ENCODE data around the gene WRAP73.

WRAP73 gene, protein sequence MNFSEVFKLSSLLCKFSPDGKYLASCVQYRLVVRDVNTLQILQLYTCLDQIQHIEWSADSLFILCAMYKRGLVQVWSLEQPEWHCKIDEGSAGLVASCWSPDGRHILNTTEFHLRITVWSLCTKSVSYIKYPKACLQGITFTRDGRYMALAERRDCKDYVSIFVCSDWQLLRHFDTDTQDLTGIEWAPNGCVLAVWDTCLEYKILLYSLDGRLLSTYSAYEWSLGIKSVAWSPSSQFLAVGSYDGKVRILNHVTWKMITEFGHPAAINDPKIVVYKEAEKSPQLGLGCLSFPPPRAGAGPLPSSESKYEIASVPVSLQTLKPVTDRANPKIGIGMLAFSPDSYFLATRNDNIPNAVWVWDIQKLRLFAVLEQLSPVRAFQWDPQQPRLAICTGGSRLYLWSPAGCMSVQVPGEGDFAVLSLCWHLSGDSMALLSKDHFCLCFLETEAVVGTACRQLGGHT

DNA sequence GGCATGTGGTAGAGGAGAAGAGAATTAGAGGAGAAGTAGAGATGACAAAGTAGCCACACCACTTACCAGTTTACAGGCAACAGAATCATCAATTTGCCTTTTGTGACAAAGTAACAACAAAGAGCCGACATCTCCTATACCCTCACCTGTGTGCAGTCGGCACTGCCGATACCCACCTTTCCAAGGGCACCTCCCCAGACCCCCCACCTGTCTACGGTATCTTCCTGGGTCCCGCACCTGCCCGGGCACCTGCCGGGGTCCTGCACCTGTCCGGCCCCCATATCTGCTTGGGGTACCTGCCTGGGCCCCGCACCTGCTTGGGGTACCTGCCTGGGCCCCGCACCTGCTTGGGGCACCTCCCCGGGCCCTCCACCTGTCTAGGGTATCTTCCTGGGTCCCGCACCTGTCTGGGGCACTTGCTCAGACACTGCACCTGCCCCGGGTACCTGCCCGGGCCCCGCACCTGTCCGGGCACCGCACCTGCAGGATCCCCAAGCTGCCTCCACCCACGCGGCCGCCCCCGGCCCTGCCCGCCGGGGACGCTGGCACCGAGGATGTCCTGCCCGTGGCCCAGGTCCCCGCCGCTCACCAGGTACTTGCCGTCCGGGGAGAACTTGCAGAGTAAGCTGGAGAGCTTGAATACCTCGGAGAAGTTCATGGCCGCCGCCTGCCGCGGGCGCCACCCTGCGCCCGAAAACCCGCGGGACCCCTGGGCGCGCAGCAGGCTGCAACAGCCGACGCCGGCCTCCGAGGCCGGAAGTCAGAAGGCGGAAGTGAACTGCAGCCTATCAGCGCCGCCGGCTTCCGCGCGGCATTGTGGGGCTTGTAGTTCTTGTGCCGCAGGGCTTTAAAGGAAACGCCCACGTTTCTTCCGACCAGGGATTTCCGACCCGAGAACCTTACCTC, at the start of gene WRAP73:
WRAP73 (minus strand) TSS at position 762 of the 906 bp plus-strand sequence; CDS start at position 658, 104 bp downstream.
- peak; percentile 92 for DNase-seq

DNA sequence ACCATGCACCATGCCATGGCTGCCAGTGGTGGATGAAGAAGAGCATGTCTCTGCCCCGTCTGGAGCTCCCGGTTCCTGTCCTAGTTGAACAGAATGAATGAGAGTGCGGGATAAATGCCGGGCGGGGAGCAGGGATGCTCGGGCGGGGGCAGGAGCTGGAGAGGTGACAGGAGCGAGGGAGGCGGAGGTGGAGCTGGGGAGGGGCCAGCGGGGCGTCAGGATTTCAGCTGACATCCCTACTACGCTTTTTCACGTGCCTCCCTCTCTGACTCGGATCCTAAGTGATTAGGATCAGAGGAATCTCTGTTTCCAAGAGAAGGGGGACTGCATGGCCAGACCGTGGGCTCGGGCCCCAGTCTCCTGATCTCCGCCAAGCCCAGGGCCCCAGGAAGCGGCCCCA, 49.7 kb upstream of the WRAP73 start:
- DNase-seq, result no peak

DNA sequence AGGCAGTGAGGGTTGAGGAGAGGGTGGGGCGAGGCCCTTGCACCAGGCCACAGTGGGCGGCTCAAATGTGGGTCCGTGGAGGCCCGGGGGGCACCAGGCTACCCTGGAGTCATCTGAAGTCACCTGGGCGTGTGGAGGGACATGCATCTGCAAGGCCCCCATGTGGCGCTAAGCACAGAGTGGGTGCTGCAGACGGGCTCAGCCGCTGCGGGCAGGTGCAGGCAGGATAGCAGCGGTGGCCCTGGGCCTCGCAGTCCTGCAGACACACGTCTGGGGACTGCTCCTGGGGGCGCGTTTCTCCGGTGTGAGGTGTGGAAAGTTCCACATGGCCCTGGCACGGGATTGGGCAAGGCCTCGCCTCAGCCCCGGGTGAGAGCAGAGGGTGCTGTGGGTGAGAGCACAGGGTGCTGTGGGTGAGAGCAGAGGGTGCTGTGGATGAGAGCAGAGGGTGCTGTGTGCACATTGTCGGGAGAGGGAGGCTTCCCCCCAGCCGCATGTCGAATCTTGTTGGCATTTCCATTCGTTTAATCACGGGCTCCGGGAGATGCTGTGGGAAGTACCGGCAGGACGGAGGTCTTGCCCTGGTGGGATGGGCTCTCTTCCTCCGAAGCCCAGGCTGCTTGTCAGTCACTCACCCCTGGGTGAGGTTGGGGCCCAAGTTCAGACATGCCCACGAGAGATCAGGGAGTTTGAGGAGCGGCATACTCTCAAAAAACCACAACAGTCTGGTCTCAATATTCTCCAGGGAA, 48.9 kb upstream of the WRAP73 start:
- DNase-seq, result no peak

DNA sequence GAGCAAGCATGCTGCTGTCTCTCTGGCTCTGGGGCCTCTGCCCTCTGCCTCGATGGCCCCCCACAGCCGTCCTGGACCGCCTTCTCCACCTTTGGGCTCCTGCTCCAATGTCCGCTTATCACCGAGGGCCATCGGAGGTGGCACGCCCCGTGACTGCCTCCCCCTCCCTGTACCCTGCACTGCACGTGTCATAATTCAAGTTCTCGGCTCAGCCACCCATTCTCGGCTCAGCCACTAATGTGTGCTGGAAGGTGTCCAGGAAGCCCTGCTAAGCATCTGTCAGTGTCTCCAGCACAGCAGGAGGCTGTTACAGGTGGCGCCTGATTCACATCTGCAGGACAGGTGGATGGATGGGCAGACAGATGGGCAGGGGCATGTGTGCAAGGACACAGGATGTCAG, 47.9 kb upstream of the WRAP73 start:
- no peak for DNase-seq

DNA sequence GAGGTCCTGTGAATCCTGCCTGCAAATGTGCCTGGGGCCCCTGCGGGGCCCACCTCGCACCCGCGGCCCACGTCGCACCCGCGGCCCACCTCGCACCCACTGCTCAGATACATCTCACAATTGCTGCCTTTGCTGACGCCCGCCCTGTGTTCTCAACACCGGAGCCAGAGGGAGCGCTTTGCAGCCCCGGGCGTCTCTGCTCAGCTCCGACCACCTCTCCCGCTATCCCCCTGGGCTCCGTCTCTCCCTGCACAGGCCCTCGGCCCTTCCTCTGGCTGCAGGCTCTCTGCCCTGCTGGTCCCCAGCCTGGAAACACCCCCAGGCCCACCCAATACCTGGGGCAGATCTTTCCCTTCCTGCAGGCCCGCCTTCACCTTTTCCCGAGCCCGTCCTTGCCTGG, 47.2 kb upstream of the WRAP73 start:
- DNase-seq, result no peak

DNA sequence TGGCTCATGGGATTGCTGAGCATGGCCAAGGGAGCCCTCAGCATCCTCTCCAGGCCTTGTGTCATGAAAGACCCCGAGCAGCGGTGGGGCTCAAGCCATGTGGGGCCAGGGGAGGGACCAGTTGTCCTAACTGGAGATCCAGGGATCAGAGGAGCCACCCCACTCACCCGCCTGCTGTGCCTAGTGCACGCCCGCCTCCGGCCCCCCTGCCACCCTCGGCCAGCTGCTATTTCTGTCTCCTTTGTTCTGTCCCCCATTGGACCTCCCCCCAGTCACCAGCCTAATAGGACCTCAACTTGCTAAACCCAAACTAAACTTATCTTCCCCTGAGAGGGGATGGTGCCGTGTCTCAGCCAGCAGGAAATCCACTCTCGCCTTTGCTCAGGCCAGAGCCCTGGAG, 46.8 kb upstream of the WRAP73 start:
- DNase-seq, result no peak

DNA sequence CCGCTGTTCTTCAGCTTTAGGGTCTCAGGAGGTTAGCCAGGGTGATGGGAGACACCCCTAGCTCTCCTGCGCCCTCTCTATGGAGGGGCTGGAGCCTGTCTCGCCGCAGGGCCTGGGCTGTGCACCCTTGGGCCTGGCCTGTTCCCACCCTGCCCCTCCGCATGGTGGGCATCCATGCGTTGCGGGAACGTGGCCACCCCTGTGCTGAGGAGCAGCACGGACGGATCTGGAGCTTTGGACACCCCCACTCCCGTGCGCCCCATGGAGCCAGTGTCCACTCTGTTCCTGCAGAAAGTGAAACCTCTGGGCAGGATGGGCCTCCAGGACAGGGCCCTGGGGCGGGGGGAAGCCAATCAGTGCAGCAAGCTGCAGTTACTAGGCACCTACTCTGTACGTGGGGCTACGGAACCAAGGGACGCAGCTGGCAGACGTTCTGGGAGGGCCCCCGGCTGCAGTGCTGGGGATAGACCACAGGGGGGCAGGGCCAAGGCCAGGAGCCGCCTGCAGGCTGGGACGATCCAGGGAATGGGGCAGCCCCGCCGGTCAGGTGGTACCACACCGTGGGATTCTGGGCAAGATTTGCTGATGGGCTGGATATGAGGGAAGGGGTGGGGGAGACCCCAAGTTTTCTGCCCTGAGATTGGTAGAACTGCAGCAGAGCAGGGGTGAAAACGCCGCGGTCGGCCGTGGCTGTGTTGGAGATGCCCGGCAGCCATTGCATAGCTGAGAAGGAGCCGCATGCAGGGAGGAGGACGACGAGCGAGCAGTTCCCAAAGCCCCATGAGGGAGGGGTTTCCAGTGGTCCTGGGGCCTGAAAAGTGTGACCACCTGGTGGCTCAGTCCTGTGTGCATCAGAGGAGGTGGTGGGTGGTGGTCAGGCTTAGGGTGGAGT, 45.7 kb upstream of the WRAP73 start:
- DNase-seq, result peak; percentile 32

DNA sequence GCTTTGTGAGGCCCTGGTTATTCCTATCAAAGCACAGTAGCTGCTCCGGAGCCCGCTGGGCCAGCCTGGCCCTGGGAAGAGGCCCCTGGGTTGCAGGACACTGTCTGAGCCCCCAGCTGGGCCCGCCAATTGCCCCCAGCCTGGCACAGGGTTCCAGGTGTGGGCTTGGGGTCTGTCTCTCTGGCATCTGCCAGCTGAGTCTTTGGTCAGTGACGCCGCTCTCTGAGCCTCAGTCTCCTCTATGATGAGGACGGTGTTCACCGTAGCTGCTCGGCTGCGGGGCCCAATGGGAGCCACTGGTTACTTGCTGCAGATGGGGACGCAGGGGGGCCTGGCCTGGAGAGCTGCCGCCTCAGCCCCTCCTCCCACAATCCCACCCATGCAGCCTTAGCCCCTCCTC, 43.4 kb upstream of the WRAP73 start:
- DNase-seq, result no peak

DNA sequence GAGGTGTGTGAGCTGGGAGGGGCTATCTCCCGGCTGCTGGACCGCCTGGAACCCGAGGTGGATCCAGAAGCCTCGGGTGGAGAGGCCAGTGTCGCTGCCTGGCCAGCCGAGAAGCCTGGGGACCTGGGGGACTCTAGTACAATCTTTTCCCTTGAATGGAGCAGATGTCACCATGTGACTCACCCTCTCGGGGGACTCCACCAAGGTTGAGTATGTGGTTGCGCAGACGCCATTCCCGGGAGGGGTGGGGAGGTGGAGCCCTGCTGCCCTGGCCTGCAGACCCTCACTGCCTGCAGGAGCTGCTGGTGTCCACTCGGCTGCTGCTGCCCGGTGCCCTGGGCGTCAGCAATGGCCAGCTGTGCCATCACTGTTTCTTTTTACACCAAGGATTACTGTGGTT, 42.7 kb upstream of the WRAP73 start:
- no peak for DNase-seq

DNA sequence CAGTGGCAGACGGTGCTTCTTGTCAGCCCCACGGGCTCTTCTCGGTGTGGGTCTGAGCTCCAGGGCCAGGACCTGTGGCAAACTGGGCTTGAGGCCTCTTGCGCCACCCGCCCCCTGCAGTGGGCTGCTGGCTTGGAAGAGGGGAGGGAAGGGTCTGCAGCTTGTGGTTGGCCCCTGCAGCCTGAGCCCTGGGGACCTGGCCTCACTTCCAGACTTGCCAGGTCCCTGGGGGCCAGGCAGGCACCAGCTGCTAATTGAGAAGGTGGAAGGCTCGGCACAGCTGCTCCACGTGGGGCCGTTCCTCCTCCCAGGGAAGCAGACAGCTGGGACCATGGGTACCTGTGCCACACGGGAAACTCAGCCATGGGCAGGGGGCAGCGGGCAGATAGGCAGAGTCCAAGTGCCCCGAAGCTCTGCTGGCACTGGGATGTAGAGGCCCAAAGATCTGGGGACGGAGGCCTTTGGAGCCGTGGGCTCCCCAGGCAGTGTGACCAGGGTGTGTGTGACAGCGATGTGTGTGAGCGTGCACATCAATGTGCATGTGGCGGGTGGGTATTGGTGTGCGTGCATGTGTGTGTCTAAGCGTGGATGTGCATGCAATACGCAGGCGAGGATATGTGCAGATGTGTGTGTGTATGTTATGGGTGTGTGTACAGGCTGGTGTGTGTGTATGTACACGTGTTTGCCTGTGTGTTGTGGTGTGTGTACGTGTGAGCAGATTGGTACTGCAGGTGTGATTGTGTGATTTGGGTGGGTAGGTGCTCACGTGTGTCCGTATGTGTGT, 41.7 kb upstream of the WRAP73 start:
- no peak for DNase-seq

DNA sequence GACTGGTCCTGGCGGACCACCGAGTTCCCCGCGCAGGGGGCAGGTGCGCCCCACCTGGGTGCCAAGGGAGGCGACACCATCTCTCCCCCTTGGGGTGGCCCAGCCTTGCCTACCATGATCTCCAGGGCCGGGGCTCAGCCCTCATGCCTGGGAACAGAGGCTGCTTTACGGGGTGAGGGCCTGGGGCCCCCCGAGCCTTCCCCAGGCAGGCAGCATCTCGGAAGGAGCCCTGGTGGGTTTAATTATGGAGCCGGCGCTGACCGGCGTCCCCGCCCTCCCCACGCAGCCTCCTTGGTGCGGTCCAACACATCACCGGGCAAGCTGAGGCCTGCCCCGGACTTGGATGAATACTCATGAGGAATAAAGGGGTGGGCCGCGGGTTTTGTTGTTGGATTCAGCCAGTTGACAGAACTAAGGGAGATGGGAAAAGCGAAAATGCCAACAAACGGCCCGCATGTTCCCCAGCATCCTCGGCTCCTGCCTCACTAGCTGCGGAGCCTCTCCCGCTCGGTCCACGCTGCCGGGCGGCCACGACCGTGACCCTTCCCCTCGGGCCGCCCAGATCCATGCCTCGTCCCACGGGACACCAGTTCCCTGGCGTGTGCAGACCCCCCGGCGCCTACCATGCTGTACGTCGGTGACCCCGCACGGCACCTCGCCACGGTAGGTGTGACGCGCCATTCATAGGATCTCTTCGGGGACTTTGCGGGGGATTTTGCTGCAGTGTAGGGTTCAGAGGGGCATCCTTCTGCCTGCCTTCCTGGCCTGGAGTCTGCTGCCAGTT, 40.6 kb upstream of the WRAP73 start:
- DNase-seq, result no peak

DNA sequence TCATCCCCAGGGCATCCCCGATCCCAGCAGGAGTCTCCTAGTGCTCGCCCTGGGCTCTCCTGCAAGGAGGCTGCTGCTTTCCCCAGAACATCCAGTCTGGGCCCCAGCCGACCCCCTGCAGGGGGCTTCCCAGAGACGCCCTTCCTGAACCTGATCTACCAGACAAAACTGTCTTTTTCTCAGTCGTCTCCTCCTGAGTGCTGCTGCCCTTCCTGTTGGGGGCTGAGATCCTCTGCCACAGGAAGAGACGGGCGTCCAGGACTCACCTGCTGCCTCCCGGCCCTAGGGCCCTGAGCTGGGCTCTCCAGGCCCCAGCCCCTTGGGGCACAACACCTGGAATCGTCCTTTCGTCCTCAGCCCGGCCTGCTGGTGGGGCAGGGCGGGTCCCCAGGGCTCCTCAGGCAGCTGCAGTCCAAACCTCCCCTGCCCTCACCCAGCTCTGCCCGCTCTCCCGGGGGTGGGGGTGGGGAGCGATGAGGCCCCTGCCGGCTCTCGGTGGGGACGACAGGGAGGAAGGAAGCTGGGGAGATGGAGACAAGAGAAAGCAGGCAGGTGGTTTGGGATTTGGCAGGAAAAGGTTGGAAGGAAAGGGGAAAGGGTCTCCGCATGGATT, 39.3 kb upstream of the WRAP73 start:
- no peak for DNase-seq

DNA sequence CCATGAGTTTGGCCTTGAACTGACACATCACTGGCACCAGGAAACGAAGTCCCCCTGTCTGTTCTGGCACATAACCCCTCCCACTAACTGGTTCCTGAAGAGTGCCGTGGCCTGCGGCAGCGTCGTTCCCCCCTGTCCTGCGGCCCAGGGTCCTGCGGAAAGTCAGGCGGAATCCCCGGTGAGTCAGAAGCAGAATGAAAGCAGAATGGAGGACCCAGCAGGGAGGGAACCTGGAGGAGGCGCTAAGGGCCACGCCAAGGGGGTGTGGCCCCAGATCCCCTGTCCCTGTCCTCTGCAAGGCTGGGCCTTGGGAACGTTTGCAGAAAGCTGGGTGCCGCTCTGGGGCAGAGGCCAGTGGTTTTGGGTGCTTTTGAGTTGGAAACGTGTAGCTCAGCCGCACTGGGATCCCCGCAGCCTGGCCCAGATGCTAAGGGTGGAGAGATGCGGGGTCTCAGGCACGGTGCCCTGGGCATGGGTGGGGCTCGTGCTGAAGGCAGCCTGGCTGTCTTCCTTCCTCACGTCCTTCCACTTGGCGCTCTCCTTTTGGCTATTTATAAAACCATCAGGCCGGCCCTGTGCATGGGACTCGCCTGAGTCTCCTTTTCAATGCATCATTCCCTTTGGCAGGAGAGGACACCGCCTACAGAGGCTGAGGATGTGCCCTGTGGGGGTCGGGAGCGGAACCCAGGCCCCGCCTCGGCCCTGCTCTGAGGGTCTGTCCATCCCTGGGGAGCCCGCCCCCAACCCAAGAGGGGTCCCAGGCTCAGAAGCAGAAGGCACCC, 38.6 kb upstream of the WRAP73 start:
- no peak for DNase-seq

DNA sequence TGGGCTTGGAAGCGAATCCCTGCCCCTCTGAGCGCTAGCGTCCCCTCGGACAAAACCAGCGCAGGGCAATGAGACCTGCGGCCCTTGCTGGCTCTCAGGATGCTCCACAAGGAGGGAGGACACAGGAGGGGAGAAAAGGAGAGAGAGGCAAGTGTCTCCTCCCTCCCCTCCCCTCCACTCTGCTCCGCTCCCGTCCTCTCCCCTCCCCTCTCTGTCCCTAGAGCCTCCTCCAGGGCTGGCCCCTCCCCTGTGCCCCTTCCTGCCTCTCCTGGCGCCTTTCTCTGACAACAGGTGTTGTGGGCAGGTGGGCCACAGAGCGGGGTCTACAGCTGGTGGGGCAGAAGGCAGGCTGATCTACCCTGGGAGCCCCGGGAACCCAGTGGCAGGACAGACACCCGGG, 37.6 kb upstream of the WRAP73 start:
- DNase-seq, result no peak

DNA sequence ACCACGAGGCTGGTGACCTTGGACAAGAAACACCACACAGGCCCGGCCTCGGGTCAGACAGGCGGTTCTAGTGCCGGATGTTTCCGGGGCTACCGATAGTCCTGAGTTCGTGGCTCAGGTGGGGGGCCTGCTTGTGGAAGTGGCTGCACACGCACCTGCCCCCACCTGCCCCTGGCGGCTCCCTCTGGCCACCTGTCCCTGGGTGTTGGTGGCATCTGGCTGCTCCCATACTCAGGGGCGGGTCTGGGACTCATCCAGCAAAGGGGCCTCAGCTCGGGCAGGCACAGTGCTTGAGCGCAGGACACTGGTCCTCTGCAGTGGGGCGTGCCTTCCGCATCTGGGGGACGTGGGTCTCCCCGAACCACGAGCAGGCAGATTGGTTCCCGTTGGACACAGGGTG, 36.0 kb upstream of the WRAP73 start:
- DNase-seq, result no peak

DNA sequence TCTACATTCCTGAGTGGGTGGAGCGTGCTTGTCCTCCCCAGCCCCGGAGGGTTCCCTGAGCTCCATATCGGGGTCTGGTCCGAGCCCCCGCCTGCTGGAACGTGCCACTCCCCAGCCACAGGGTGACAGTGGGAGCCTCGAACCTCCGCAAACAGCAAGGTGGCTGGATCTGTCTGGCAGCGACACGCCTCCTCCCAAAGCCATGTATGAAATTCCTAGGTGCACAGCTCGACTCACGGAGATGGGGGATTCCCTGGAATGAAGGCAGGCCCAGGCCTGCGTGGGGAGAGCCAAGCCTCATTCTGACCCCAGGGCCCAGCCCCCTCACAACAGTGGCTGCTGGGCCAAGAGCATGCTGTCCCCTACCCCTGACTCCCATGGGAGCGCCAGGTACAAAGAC, 35.3 kb upstream of the WRAP73 start:
- DNase-seq, result no peak

DNA sequence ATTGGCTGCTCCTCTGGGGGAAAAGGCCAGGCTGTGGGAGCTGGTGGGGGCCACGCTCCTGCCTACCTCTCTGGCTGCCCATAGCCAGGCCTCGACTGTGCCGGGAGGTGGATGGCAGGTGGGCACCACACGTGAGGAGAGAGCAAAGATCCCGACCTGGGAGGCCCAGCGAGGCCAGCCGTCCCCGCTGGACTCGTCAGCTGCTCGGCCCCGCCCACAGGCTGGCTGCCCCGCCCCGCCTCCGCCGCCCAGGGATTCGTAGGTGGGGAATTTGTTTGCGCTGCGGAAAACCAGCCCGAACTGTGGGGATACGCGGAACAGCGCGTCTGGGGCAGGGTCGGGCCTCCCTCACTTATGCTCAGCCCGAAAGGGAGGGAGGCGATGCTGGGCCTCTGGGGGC, 34.1 kb upstream of the WRAP73 start:
- no peak for DNase-seq

DNA sequence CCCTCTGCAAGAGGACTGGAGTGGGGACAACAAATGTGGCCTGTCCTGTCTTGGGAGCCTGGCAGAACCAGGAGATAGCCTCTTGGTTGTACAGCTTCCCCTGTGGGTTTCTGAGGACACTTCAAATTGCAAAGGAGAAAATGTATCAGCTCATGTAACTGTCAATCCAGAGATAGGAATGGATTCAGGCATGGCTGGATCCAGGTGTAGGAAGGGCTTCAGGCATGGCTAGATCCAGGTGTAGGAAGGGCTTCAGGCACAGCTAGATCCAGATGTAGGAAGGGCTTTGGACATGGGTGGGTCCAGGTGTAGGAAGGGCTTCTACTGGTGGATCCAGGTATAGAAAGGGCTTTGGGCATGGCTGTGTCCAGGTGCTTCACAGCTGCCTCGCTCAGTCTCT, 33.3 kb upstream of the WRAP73 start:
- no peak for DNase-seq

Measured in stimulated activated CD4-positive, alpha-beta T cell treated with anti-CD3 and anti-CD28 coated beads, Interleukin-4, amount 100 ng/mL, for 24 hours (primary cell).